NCI-H2171 treated with DMSO at 0.1 percent for 48 hours (cell line): ENCODE results near the gene ARID1B.
"Not testable (repeated sequence)": the region's sequence is repeated elsewhere in the genome, so short reads cannot be mapped to it uniquely, and the experiment has no call there.

Experiments
- DNase-seq: peaks from one replicate; lab custom pipeline; 2025; lab: John Stamatoyannopoulos, UW

ARID1B gene

DNA sequence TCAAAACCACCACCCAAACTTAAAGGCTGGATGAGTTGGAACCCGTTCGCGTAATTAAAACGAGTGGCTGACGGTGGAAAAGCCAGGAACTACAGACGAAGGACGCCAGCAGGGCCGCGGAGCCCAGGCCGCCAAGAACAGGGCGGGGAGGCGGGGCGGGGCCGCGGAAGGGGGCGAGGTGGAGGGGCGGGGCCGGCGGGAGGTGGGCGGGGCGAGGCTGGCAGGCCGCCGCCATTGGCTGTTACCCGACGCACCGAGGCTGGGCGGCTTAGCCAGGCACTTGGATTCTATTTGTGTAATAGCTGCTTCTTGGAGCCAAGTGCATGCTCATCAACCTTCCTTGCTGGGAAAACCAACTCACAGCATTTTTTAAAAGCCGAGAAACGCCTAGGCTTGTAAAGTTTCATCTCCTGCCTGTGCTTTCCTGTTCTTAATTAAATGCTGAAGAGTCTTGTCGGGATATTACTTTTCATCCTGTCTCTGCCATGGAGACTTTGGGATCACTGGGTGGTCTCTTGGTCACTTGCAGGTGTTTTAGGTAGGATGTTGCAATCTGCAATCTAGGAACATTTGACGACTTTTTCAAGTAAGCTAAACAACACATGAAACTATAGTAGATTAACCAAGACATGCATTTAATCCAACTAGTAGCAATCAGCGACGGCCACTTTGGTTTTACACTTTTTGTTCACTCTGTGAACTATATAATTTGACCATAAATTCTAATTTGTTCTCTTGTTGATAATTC, 245.0 kb downstream of the ARID1B start:
- DNase-seq = peak; percentile 83

DNA sequence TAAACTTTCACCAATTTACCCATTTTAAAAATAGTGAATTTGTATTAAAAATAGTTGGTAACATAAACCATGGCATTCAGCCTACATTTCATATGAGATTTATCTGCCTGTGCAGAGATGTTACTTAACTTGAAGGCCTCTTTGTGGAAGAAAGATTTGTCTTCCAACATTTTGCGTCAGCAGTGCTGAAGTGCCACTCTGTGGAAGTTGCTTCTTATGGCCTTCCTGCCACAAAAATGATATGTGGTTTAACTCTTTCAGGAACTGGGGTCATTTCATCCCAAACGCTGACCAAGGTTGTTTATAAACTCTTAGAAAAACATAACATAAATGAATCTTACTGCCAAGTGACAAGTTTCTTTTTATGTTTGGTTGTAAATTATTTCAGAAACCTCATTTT, 246.8 kb downstream of the ARID1B start:
- DNase-seq = no peak

DNA sequence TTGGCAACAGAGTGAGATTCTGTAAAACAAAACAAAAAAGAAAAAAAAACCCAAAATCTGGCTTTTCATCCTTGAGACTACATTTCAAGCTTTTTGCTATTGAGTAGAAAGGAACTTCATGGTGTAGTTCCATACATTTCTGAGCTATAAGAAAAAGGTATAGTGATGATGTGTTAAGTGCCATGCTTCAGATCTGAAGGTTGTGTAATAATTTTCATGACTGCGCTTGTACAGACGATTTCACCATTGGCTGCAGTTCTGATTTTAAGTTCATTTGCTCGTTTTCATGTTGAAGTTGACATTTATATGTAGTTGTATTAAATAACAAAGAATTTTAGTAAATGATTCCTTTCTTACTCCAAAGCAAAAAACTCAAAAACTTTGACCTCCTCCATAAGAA, 247.6 kb downstream of the ARID1B start:
- no peak for DNase-seq

DNA sequence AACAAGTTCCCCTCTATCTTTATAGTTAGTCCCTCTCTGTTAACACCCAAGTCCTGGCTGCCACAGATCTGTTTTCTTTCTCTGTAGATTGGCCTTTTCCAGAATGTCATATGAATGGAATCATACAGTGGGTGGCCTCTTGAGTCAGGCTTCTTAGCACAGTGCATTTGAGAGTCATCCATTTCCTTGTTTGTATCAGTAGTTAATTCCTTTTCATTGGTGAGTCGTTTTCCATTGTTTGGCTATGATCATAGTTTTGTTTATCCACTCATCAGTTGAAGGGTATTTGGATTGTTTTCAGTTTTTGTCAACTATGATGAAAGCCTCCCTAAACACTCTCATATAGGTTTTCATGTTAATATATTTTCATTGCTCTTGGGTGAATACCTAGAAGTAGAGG, 248.3 kb downstream of the ARID1B start:
- no peak for DNase-seq

DNA sequence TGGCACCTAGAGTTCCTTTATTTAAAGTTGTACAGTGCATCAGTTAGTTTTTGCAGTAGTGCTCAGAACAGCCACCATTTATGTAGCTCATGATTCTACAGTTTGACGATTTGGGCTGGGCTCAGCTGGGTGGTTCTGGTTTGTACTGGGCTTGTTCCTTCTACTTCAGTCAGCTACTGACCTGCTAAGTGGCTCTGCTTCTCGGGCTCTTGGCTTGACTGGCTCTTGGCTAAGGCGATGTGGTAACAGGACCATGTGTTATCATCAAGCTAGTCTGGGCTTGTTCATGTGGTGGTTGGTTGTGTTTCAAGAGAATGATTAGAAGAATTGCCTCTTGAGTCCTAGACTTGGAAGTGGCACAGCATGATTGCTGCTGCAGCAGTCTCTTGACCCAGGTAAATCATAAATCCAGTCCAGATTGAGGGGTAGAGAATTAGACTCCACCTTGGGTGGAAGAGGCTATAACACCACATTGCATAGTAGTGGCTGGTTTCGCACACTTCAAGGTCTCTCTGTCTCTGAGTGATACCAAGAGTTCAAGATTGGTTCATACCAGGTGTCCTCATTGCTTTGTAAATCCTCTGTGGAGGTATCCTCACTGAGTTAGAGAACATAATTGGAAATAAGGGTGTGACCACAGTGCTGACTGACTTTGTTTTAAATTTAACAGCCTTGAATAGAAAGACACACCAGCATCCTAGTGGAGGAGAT, 253.0 kb downstream of the ARID1B start:
- DNase-seq = peak; percentile 30

DNA sequence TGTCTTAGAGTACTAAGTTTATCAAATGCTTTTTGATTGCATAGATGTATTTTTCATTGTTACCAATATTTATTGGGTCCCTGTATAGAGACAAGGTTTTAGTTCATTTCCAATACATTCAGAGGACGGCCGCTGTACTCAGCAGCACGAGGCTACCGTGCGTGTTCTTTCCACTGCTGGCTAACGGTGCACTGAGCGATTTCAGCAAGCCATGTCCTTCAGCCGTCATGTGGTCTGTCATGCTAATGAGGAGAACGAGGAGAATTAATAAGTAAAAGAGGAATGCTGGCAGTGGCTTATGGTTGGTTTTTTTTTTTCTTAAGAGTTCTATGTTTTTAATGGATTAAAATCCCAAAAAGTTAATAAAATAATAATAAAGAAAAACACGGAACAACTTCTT, 253.6 kb downstream of the ARID1B start:
- no peak for DNase-seq

DNA sequence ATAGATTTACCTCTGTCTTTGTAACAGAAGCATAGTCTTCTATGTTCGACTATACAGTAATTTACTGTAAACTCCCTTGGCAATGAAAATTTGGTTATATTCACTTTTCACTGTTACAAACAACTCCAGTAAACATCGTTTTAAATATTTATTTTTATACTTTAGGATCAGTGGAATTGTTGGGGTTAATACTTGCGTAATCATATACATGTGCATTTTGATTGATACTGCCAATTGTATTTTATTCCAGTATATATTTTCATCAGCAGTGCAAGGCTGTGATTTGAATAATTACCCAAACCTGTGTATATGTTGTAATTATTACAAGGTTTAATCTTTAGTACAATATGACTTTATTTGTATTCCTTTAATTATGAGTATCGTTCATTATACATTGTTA, 255.7 kb downstream of the ARID1B start:
- DNase-seq = no peak

DNA sequence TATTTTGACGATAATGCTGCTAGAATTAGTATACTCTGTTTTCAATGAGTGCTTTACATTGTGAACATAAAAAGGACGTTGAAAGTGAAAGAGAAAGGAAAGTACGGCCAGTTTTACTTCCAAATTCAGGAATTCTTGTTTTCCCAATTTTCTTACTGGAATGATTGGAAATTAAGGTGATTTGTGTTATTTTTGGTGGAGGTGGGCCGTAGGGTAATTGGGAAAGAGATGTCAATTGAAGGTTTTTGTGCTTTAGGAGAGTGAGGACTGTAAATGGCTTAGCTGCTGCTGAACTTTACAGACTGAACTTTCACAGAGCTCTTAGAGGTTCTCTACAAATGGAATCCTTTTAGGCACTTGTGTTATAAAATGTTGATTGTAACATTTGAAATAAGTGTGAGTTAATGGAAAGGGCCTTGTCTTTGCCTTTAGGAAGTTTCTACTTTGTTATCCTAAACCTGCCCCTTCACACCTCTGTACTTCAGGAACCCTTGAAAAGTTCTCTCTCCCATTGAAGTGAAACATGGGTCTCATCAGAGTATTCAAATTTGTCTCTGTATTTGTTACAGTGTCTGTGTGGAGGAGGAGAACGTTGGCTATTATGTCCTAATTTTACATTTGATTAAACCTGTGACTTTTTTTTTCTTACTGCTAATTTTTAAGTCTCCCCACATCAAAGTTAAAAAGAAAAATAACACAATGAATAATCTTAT, 256.4 kb downstream of the ARID1B start:
- no peak for DNase-seq

DNA sequence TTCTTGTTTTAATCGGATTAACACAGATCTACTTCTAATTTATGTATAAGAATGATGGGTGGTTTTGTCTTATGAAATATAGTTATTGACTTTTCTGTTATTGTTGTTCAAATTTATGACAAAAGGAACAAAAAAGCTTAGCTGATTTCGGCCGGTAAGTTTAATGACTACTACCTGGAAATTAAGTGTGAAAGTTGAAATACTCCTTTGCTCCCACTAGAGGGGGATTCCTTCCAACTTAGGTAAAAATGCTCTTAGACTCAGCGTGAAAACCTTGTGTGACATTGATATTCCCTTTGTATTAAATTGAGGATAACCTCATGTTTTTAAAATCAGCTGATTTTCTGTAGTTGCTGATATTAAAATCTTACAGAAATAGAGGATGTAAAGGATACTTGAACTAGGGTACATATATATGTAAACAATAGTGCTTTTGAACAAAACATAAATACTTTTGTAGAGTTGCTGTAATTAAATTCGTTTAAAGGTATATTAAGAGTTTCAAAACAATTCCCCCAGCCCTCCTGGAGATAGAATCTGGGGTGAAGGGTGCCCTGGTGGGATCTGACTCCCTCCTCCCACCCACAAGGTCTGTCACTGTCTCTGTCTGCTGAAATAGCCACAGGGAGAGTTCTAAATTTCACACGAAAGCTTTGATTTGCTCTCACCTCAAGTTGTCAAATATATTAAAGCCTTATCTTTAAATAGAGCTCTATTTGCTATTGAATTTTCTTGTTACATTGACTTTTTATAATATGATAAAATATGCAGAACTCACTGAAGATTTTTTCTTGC, 257.5 kb downstream of the ARID1B start:
- DNase-seq = peak; percentile 68

DNA sequence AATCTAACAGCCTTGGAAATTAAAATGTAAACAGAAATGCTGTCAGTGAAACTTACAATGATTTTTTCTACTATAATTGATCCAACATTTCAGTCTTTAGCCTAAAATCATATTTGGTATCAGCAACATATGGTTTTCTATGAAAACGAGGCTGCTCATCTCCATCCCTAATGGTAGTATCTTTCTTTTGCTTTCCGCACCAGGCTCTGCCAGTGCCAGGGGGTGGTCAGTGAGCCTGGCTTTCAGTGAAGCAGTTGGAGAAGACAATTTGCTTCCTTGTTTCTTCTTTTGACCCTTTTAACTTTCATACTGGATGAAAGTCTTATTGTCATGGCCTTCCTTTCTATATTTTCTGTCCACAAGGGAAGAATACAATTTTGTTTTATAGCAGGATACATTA, 258.4 kb downstream of the ARID1B start:
- no peak for DNase-seq

DNA sequence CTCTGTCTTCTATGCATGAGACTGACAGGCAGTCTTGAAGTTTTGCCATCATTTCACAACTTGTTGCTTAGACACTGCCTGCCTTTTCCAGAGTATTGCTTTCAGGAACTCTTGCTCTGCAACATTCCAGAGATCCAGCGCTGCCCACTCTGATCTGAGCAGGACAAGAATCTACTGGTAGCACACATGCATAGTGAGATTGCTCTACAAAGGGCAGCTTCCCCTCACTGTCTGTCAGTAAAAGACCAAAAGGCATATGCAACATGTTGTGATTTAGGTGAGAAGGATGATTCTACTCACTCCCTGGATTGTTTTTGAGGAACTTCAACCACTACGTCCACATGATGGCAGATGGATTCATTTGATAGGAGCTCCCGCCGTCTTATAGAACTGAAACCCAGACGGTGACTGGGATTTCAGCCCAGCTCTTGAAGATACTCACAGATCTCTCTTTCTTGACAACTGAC, 259.1 kb downstream of the ARID1B start:
- DNase-seq = no peak

DNA sequence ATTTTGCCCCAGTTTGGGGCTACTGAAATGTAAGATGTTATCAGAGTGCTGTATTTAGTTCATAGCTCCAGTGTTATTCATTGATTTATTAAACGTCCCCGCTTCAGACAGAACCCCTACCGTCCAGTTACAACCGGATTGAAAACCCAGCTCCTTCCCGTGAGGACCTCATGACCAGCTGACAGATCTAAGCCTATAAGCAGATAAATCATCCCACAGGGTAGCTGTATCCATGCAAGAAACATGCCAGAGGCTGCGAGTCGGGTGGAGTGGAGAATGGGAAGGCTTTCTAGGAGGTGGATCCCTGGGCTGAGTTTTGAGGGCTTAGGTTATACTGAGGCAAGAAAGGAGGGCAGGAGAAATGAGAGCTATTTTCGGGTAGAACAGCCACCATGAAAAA, 260.0 kb downstream of the ARID1B start:
- DNase-seq = no peak

DNA sequence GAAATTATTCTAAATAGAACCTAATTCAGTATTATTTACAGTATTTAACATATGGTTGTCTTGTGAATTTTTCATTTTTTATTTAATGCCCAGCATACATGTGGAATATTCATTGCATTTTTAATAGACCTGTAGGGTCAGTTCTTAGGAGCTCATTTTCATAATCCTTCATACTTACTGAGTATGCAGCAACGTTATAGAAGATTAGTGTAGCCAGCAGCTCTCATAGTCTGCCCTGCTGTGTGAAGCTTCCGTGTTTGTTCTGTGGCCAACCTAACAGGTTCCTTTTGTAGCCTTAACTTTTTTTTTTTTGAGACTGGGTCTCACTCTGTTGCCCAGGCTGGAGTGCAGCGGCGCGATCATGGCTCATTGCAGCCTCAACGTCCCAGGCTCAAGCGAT, 261.4 kb downstream of the ARID1B start:
- DNase-seq = no peak

DNA sequence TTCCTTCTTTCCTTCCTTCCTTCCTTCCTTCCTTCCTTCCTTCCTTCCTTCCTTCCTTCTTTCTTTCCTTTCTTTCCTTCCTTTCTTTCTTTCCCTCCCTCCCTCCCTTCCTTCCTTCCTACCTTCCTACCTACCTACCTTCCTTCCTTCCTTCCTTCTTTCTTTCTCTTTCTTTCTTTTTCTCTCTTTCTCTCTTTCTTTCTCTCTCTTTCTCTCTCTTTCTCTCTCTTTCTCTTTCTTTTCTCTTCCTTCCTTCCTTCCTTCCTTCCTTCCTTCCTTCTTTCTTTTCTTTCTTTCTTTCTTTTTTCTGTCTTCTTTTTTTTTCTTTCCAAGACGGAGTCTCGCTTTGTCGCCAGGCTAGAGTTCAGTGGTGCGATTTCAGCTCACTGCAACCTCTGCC, 262.5 kb downstream of the ARID1B start:
- not testable (repeated sequence) for DNase-seq

DNA sequence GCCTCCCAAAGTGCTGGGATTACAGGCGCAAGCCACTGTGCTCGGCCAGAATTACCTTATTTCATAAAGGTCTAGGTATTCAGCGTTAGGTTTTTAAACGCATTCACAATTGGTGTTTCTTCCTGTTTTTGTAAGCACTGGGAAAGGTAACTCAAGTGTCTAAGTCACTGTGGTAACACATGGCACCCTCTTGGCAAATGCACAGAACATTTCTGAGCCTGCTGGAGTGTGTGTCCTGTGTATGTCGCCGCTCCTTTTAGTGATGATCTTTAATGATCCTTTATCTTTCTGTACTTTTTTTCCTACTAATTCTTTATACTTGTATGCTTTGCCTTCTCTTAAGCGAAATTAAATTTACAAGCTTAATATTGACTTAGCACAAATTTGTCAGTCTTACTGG, 263.0 kb downstream of the ARID1B start:
- DNase-seq = no peak

DNA sequence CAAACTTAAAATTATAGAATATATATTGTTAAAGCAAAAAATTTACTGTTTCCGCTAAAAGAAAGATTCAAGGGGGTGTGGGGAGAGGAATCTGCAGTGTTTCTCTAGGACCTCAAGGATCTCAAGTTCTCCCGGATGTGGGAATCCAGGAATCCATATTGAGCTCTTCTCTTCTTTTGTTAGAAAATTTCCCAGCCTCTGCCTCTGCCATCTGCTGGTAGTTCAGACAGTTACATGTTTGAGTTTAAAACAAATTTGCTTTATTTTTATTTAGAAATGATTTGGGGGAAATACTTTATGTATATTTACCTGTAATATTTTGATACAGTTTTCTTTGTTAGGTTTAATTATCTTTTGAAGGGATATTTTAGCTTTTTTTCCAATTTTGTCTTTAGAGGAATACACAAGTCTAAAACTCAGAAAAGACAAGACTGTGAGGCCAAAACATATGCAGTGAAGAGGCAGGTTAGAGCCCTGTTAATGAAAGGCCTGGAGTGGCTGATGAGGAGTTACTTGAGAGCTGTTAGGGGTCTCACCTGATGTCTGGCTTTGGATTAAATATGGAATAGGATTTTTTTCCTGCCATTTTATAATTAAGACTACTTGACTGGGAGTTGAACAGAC, 268.8 kb downstream of the ARID1B start:
- peak; percentile 60 for DNase-seq

DNA sequence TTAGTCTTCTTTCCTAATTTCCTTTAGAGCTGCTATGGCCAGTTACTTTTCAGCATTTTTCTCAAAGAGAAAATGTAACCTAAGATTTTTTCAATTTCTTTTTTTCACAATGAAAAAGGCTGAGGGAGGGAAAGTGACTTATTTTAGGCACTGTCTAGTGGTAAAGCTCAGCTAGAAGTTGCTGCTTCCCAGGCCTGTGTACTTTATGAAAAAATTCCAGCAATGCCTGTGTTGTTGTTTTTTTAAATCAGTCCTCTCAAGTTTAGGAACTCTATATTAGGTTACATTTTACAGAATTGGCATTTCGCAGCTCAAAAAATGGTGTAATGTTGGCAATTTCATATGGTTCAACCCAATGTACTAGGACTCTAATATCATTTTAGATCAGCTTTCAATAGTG, 269.6 kb downstream of the ARID1B start:
- DNase-seq = no peak

DNA sequence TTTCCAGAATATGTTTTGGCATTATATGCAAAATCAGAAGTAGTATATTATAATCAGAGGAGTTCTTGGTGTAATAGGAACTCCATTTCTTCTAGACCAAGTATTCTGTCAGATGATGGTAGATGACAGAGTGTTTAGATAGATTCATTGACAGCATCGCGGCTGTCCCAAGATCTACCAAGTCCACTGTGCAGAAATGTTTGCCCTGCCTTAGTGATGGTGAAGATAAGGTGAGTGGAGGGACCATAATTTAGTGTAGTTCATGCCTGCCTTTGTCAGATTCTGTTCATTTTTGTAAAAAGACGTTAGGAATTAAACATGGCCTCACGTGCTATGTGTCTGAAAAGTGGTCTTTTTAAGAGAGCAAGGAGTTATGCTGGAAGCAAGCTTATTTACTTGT, 270.1 kb downstream of the ARID1B start:
- no peak for DNase-seq

DNA sequence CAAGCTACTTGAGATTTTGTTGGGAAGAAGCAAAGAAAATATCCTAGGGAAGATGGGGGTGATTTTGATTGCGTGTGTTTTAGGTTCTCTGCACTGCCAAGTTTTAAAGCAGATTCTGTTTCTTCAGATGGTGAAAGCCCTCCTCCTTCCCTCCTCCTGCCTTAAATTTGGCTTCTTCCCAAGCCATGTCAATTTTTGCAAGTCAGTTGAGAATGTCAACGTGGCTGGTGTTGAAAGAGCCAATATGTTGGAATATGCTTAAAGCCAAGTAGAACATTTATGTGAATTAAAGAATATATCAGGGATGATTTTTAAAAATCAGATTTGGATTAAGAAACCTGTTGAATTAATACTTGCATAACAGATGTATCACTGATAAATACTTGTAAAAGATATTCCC, 270.8 kb downstream of the ARID1B start:
- DNase-seq = peak; percentile 42

DNA sequence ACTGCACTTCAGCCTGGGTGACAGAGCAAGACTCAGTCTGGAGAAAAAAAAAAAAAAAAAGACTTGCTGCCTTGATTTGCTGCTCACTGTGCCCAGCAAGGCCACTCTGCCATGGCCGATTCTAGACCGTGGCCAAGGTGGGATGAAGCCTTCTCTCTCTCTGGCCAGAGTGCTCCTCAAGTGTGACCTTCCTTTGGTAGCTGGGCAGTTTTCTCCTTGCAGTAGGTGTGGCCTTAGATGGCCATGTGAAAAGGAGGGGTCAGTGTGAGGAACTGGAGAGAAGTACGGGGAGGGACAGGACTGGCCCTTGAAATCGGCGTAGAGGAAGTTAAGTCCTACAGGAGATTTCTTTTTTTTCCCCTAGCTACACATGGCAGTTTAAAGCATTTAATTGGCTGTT, 272.0 kb downstream of the ARID1B start:
- DNase-seq = no peak

DNA sequence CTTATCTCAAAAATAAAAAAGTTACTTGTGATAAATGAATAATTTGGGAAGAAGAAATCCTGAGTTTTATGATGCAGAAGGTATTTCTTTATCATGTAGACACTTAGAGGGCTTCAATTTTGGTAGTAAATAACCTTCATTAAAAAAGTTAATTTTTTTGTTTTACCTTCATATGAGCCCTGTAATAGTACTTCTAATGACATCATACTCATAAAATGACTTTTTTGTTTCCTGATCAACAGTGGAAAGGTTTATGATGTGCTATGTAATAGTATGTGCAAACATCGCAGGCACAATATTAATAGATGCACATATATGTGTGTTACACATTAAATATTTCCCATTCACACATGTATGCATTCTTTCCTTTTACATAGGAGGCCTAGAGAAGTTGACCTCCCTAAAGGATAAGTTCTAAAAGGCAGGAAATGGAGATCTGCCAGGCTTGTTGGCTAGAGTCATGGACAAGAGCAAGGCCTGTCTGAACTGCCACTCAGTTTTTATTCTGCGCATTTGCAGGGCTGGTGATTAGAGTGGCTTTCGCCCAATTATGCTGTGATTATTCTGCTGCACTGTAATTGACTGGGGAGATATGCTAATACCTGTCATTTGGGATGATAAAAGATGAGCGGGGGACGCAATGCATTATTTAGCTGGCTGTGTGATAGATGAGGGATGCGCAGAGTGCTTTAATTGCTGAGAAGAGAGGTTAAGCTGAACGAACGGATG, 273.5 kb downstream of the ARID1B start:
- DNase-seq = no peak
